IMR-90 (cell line): ENCODE results near the gene CARD16. TPM values are rescaled to one million over a fixed set of nuclear protein-coding genes. Genes with fewer than 3 reads are reported as not detected.

ENCODE experiments used
- ATAC-seq: fragments of 200-7000 bp; cut with Tn5 transposase; 2 replicates; pipeline ENCODE4 v1.9.1; 2020; ENCODE audit warnings: low read depth, mild to moderate bottlenecking, moderate library complexity
- BruUV-seq: library from RNA; stranded (reverse); fragments of 400-500 nt; replicated peaks from 2 replicates; lab custom pipeline; 2021; lab: Mats Ljungman, UMichigan
- CTCF ChIA-PET: fragments of 300-600 bp; formaldehyde crosslinking; extraction: SDS; loops from one replicate; lab custom pipeline; 2021; ENCODE audit warnings: antibody characterized with exemption; lab: Yijun Ruan, JAX
- POLR2A ChIA-PET: fragments of 300-600 bp; sonication (Branson Sonifier 250); formaldehyde crosslinking; loops from one replicate; lab custom pipeline; 2022; ENCODE audit warnings: antibody characterized with exemption; ENCODE audit not compliant: unreplicated experiment; lab: Charles Lee
- DNase-seq: peaks from one replicate; pipeline ENCODE4 v3.0.0; 2013
- H2AFZ ChIP-seq: replicated peaks from 2 replicates; pipeline ENCODE3; 2013; ENCODE audit warnings: low read length, mild to moderate bottlenecking; ENCODE audit not compliant: poor library complexity
- H2AK5ac ChIP-seq: 2 replicates; pipeline ENCODE4 v1.6.1; 2013; ENCODE audit warnings: low read depth, low read length, inconsistent platforms
- H2AK9ac ChIP-seq: replicated peaks from 2 replicates; pipeline ENCODE3; 2013; ENCODE audit warnings: mild to moderate bottlenecking, low read depth, low read length, moderate library complexity; ENCODE audit not compliant: poor library complexity
- H2BK120ac ChIP-seq: 2 replicates; pipeline ENCODE4 v1.6.1; 2013; ENCODE audit warnings: low read depth, low read length, inconsistent platforms
- H2BK15ac ChIP-seq: 3 replicates; pipeline ENCODE4 v1.6.1; 2013; ENCODE audit warnings: low read depth, low read length, inconsistent platforms
- H2BK20ac ChIP-seq: 2 replicates; pipeline ENCODE4 v1.6.1; 2013; ENCODE audit warnings: low read depth, mild to moderate bottlenecking, inconsistent platforms, low read length, moderate library complexity
- H2BK5ac ChIP-seq: 2 replicates; pipeline ENCODE4 v1.6.1; 2013; ENCODE audit warnings: mild to moderate bottlenecking, low read depth, low read length, inconsistent platforms; ENCODE audit not compliant: poor library complexity, severe bottlenecking
- H3K14ac ChIP-seq: replicated peaks from 2 replicates; pipeline ENCODE4 v1.6.1; 2013; ENCODE audit warnings: low read depth, low read length, inconsistent platforms
- H3K18ac ChIP-seq: 2 replicates; pipeline ENCODE4 v1.6.1; 2013; ENCODE audit warnings: low read depth, low read length, control low read depth
- H3K23ac ChIP-seq: 2 replicates; pipeline ENCODE4 v1.6.1; 2013; ENCODE audit warnings: low read depth, low read length, inconsistent platforms
- H3K27ac ChIP-seq: 2 replicates; pipeline ENCODE4 v1.5.1; 2013; ENCODE audit warnings: mild to moderate bottlenecking, control low read depth, low read length; ENCODE audit not compliant: insufficient read depth
- H3K27me3 ChIP-seq: 2 replicates; pipeline ENCODE4 v1.6.1; 2013; ENCODE audit warnings: low read length; ENCODE audit not compliant: control insufficient read depth, insufficient read depth
- H3K36me3 ChIP-seq: 2 replicates; pipeline ENCODE4 v1.6.1; 2013; ENCODE audit warnings: low read length, mixed read lengths; ENCODE audit not compliant: control insufficient read depth, insufficient read depth
- H3K4ac ChIP-seq: 2 replicates; pipeline ENCODE4 v1.6.1; 2013; ENCODE audit warnings: low read depth, low read length, inconsistent platforms
- H3K4me1 ChIP-seq: 2 replicates; pipeline ENCODE4 v1.6.1; 2013; ENCODE audit warnings: low read length, mixed read lengths; ENCODE audit not compliant: control insufficient read depth, insufficient read depth
- H3K4me2 ChIP-seq: 2 replicates; pipeline ENCODE4 v1.6.1; 2013; ENCODE audit warnings: low read depth, mild to moderate bottlenecking, control low read depth, low read length, moderate library complexity
- H3K4me3 ChIP-seq: 2 replicates; pipeline ENCODE4 v1.5.1; 2013; ENCODE audit warnings: low read depth, mild to moderate bottlenecking, control low read depth, low read length, moderate library complexity; ENCODE audit not compliant: insufficient read depth
- H3K56ac ChIP-seq: 2 replicates; pipeline ENCODE4 v1.6.1; 2013; ENCODE audit warnings: low read length, inconsistent platforms; ENCODE audit not compliant: insufficient read depth; ENCODE audit errors: extremely low read depth
- H3K79me1 ChIP-seq, 2 experiments: 2 replicates each; pipeline ENCODE4 v1.6.1; 2013; ENCODE audit warnings: low read length in 2 of 2, inconsistent platforms in 1 of 2, low read depth in 1 of 2
- H3K9ac ChIP-seq: 2 replicates; pipeline ENCODE4 v1.6.1; 2013; ENCODE audit warnings: low read depth, low read length, control low read depth
- H3K9me1 ChIP-seq: 2 replicates; pipeline ENCODE4 v1.6.1; 2013; ENCODE audit warnings: low read length, inconsistent platforms; ENCODE audit not compliant: insufficient read depth
- H3K9me3 ChIP-seq: 2 replicates; pipeline ENCODE4 v1.6.1; 2013; ENCODE audit warnings: low read length; ENCODE audit not compliant: control insufficient read depth, insufficient read depth
- H4K20me1 ChIP-seq: 2 replicates; pipeline ENCODE4 v1.6.1; 2013; ENCODE audit warnings: low read length, inconsistent platforms; ENCODE audit not compliant: insufficient read depth
- H4K5ac ChIP-seq: 2 replicates; pipeline ENCODE4 v1.6.1; 2013; ENCODE audit warnings: mild to moderate bottlenecking, low read depth, low read length, control low read depth
- H4K8ac ChIP-seq, 2 experiments: 2 replicates each; pipeline ENCODE4 v1.6.1; 2013; ENCODE audit warnings: low read depth in 2 of 2, low read length in 2 of 2, control low read depth in 1 of 2, inconsistent platforms in 1 of 2
- H4K91ac ChIP-seq: 2 replicates; pipeline ENCODE4 v1.6.1; 2013; ENCODE audit warnings: low read depth, low read length, inconsistent platforms; ENCODE audit not compliant: insufficient read depth
- BHLHE40 ChIP-seq: fragments of 150-350 bp; IDR thresholded peaks from 2 replicates; pipeline ENCODE4 v1.6.1; 2016; ENCODE audit warnings: mild to moderate bottlenecking, low read depth, low read length
- CHD1 ChIP-seq: IDR thresholded peaks from 2 replicates; pipeline ENCODE4 v1.6.1; 2012; ENCODE audit warnings: low read depth, low read length, improper control_type of control experiment
- CTCF ChIP-seq: conservative IDR thresholded peaks from 2 replicates; pipeline ENCODE4 v1.5.1; 2012; ENCODE audit warnings: mild to moderate bottlenecking, low read depth, low read length, improper control_type of control experiment
- ELK1 ChIP-seq: fragments of 150-350 bp; IDR thresholded peaks from 2 replicates; pipeline ENCODE4 v1.6.1; 2016; ENCODE audit warnings: low read depth, mild to moderate bottlenecking, low read length, moderate library complexity, borderline replicate concordance
- FOS ChIP-seq: fragments of 150-350 bp; IDR thresholded peaks from 2 replicates; pipeline ENCODE4 v1.6.1; 2016; ENCODE audit warnings: low read depth, low read length
- MAFK ChIP-seq: IDR thresholded peaks from 2 replicates; pipeline ENCODE4 v1.6.1; 2012; ENCODE audit warnings: low read depth, low read length, improper control_type of control experiment
- MAZ ChIP-seq: IDR thresholded peaks from 2 replicates; pipeline ENCODE4 v1.6.1; 2012; ENCODE audit warnings: low read depth, mild to moderate bottlenecking, low read length, improper control_type of control experiment, moderate library complexity, borderline replicate concordance
- MXI1 ChIP-seq: IDR thresholded peaks from 2 replicates; pipeline ENCODE4 v1.6.1; 2012; ENCODE audit warnings: low read depth, mild to moderate bottlenecking, low read length, moderate library complexity, borderline replicate concordance
- NFE2L2 ChIP-seq: fragments of 150-350 bp; IDR thresholded peaks from 2 replicates; pipeline ENCODE4 v1.6.1; 2016; ENCODE audit warnings: low read depth, mild to moderate bottlenecking, low read length
- POLR2A ChIP-seq: IDR thresholded peaks from 2 replicates; pipeline ENCODE4 v1.6.1; 2012; ENCODE audit warnings: mild to moderate bottlenecking, low read depth, low read length
- RAD21 ChIP-seq: IDR thresholded peaks from 2 replicates; pipeline ENCODE4 v1.6.1; 2012; ENCODE audit warnings: low read length, improper control_type of control experiment
- RFX5 ChIP-seq: IDR thresholded peaks from 2 replicates; pipeline ENCODE4 v1.8.0; 2012; ENCODE audit warnings: low read depth, mild to moderate bottlenecking, low read length, moderate library complexity
- USF2 ChIP-seq: fragments of 150-350 bp; IDR thresholded peaks from 2 replicates; pipeline ENCODE4 v1.6.1; 2017; ENCODE audit warnings: mild to moderate bottlenecking, antibody characterized with exemption, low read length, low read depth
- WGBS, 2 experiments: methylation state at CpG; one replicate each; pipeline versions ENCODE4 v1.1.5 to v1.1.7; 2013; ENCODE audit warnings: missing lambda C conversion rate in 2 of 2; ENCODE audit not compliant: insufficient read length in 1 of 2; ENCODE audit errors: extremely low coverage in 2 of 2; 5-methylcytosine and 5-hydroxymethylcytosine counted together
- dilution Hi-C: fragments of 300-500 bp; cut with HindIII; formaldehyde crosslinking; loops from one replicate; pipeline ENCODE4 v1.14.3; 2018; ENCODE audit warnings: low sequenced_read_pairs; ENCODE audit not compliant: unreplicated experiment
- in situ Hi-C: fragments of 300-500 bp; cut with MboI; formaldehyde crosslinking; loops from 3 replicates; pipeline ENCODE4 v1.14.3; 2019; ENCODE audit warnings: low sequenced_read_pairs, inconsistent platforms, mixed read lengths
- intact Hi-C: fragments of 100-400 bp; cut with micrococcal nuclease; formaldehyde crosslinking; loops from 2 replicates; pipeline ENCODE4 v1.10.0; 2022
- polyA plus RNA-seq, 3 experiments: library from polyadenylated mRNA; depleted of rRNA; stranded (reverse); fragments of >200 nt; gene quantifications; 2 replicates each; pipeline ENCODE4 v1.2.3, GENCODE V29; 2012; ENCODE audit warnings: low replicate concordance in 1 of 3
- total RNA-seq: library from RNA; depleted of rRNA; stranded (reverse); fragments of >200 nt; gene quantifications from 2 replicates; pipeline ENCODE4 v1.2.3, GENCODE V29; 2012

Gene CARD16
- total and polyA plus RNA-seq, 2 of the 4 experiments (the other 2 are of a cell fraction): 7.9 to 29.2 TPM

GRCh38 chr11:105073456-105074165 lies 28.5 kb upstream of the CARD16 start:
- H2BK20ac ChIP-seq: 0 out of 2 replicates have a peak overlapping the region, but pooled peaks have one; percentile 18
- H4K5ac ChIP-seq: no peak overlapping the region
- H4K91ac ChIP-seq: no peak overlapping the region
- ChIA-PET CTCF (no interaction called here), POLR2A (no interaction called here)
- no peak overlapping the region for H2BK5ac ChIP-seq
- no peak overlapping the region for H4K8ac ChIP-seq
- no peak overlapping the region for H2BK15ac ChIP-seq
- H3K18ac ChIP-seq: no peak overlapping the region
- H4K20me1 ChIP-seq: no peaks in the 10 kb centered on the region
- TF ChIP-seq MAFK: no peak
- TF ChIP-seq RAD21: no peak
- no peak for TF ChIP-seq MAZ
- no peak for TF ChIP-seq MXI1
- no peak for TF ChIP-seq BHLHE40
- no peak for TF ChIP-seq POLR2A
- TF ChIP-seq FOS: no peak
- no peak for TF ChIP-seq USF2
- no peak for TF ChIP-seq CTCF
- TF ChIP-seq NFE2L2: no peak
- TF ChIP-seq RFX5: no peak
- TF ChIP-seq ELK1: no peak
- no peak for TF ChIP-seq CHD1
- H3K4me1 ChIP-seq: no peaks in the 10 kb centered on the region; the same call in 1 of the 2 replicates
- peak overlapping the region; percentile 37; the same call in 1 of the 2 replicates for H3K14ac ChIP-seq
- in situ Hi-C loops (no loop called here), dilution Hi-C loops (no loop called here), intact Hi-C loops (no loop called here)
- 0 out of 2 replicates have a peak, but pooled peaks cover 2% of the 10 kb centered on the region for H3K9me1 ChIP-seq
- H3K27me3 ChIP-seq: no peaks in the 10 kb centered on the region
- no peak overlapping the region for H3K4ac ChIP-seq
- H3K9me3 ChIP-seq: no peaks in the 10 kb centered on the region
- H3K4me3 ChIP-seq: no peak overlapping the region
- H3K9ac ChIP-seq: no peak overlapping the region
- H3K56ac ChIP-seq: no peak overlapping the region
- no peak overlapping the region for H2AK5ac ChIP-seq
- no peak overlapping the region for H2BK120ac ChIP-seq
- ATAC-seq (no peak; the same call in 1 of the 2 replicates), DNase-seq (peak; percentile 9)
- H2AK9ac ChIP-seq: no peak overlapping the region
- WGBS, 2 experiments: no CpG with 5 or more reads among the region's 1 CpG
- no peak overlapping the region for H3K4me2 ChIP-seq
- no TSS peak for BruUV-seq
- H2AFZ ChIP-seq: no peak overlapping the region
- H3K36me3 ChIP-seq: no peaks in the 10 kb centered on the region
- H3K23ac ChIP-seq: no peak overlapping the region
- no peak overlapping the region for H3K27ac ChIP-seq
- no peaks in the 10 kb centered on the region for H3K79me1 ChIP-seq
